ENCODE data around the gene AATK.

Gene AATK

GRCh38 chr17:81138083-81138482, 27.9 kb downstream of the AATK start:
- Histone ChIP-seq H3F3A (ENCODE audit: control insufficient read depth, insufficient read depth) (no peaks in the 10 kb centered on the region), H3K9me2 (replicated peaks; ENCODE audit: control insufficient read depth, low read length) (no peaks in the 10 kb centered on the region), H3K79me2 (ENCODE audit: control insufficient read depth, low read length) (no peaks in the 10 kb centered on the region), H3K4me1 (ENCODE audit: control insufficient read depth, low read length) (no peaks in the 10 kb centered on the region), H3K9me3 (ENCODE audit: control insufficient read depth, insufficient read depth, low read length) (peaks cover 17% of the 10 kb centered on the region; the same call in 1 of the 2 replicates), H3K4me3 (ENCODE audit: low read length) (no peak overlapping the region), H3K4me2 (ENCODE audit: low read length) (no peak overlapping the region), H3K27me3 (ENCODE audit: control insufficient read depth, low read length) (no peaks in the 10 kb centered on the region), H3K27ac (ENCODE audit: low read depth, low read length) (no peak overlapping the region), H3K36me3 (ENCODE audit: control insufficient read depth, low read length) (no peaks in the 10 kb centered on the region), H4K20me1 (ENCODE audit: control insufficient read depth, insufficient read depth, low read depth, low read length) (no peaks in the 10 kb centered on the region)
- no peak for TF ChIP-seq CTCF (IDR thresholded peaks at IDR 0.05; ENCODE audit: low read depth, low read length, poor library complexity, severe bottlenecking)
- TF ChIP-seq EZH2phosphoT487 (IDR thresholded peaks at IDR 0.05; ENCODE audit: borderline replicate concordance, low read length), result no peak

GRCh38 chr17:81137248-81137647, 28.8 kb downstream of the AATK start:
- Histone ChIP-seq H3K9me3 (ENCODE audit: control insufficient read depth, insufficient read depth, low read length) (peaks cover 17% of the 10 kb centered on the region; the same call in 1 of the 2 replicates), H3K27me3 (ENCODE audit: control insufficient read depth, low read length) (no peaks in the 10 kb centered on the region), H3K4me1 (ENCODE audit: control insufficient read depth, low read length) (no peaks in the 10 kb centered on the region), H4K20me1 (ENCODE audit: control insufficient read depth, insufficient read depth, low read depth, low read length) (no peaks in the 10 kb centered on the region), H3K79me2 (ENCODE audit: control insufficient read depth, low read length) (no peaks in the 10 kb centered on the region), H3K4me3 (ENCODE audit: low read length) (no peak overlapping the region), H3K36me3 (ENCODE audit: control insufficient read depth, low read length) (no peaks in the 10 kb centered on the region), H3F3A (ENCODE audit: control insufficient read depth, insufficient read depth) (no peaks in the 10 kb centered on the region), H3K27ac (ENCODE audit: low read depth, low read length) (no peak overlapping the region), H3K9me2 (replicated peaks; ENCODE audit: control insufficient read depth, low read length) (no peaks in the 10 kb centered on the region), H3K4me2 (ENCODE audit: low read length) (no peak overlapping the region)
- TF ChIP-seq EZH2phosphoT487 (IDR thresholded peaks at IDR 0.05; ENCODE audit: borderline replicate concordance, low read length), result no peak
- TF ChIP-seq CTCF (IDR thresholded peaks at IDR 0.05; ENCODE audit: low read depth, low read length, poor library complexity, severe bottlenecking), result no peak

- no peak overlapping the region for H3K27ac ChIP-seq (ENCODE audit: low read depth, low read length)
- no peak for TF ChIP-seq EZH2phosphoT487 (IDR thresholded peaks at IDR 0.05; ENCODE audit: borderline replicate concordance, low read length)
- TF ChIP-seq CTCF (IDR thresholded peaks at IDR 0.05; ENCODE audit: low read depth, low read length, poor library complexity, severe bottlenecking), result no peak
- H3K27me3 ChIP-seq (ENCODE audit: control insufficient read depth, low read length), result no peaks in the 10 kb centered on the region
Observed at GRCh38 chr17:81136366-81136765, 29.7 kb downstream of the AATK start.

More at GRCh38 chr17:81136366-81136765, 29.7 kb downstream of the AATK start:
- H3K4me2 ChIP-seq (ENCODE audit: low read length), result no peak overlapping the region
- no peaks in the 10 kb centered on the region for H3K36me3 ChIP-seq (ENCODE audit: control insufficient read depth, low read length)
- H4K20me1 ChIP-seq (ENCODE audit: control insufficient read depth, insufficient read depth, low read depth, low read length), result no peaks in the 10 kb centered on the region
- H3K4me3 ChIP-seq (ENCODE audit: low read length), result no peak overlapping the region
- peaks cover 17% of the 10 kb centered on the region; the same call in 1 of the 2 replicates for H3K9me3 ChIP-seq (ENCODE audit: control insufficient read depth, insufficient read depth, low read length)
- no peaks in the 10 kb centered on the region for H3K4me1 ChIP-seq (ENCODE audit: control insufficient read depth, low read length)
- no peaks in the 10 kb centered on the region for H3K9me2 ChIP-seq (replicated peaks; ENCODE audit: control insufficient read depth, low read length)
- H3K79me2 ChIP-seq (ENCODE audit: control insufficient read depth, low read length), result no peaks in the 10 kb centered on the region
- H3F3A ChIP-seq (ENCODE audit: control insufficient read depth, insufficient read depth), result no peaks in the 10 kb centered on the region
